HepG2 (cell line): ENCODE results near the gene SOCS1. TPM values are rescaled to one million over a fixed set of nuclear protein-coding genes. Genes with fewer than 3 reads are reported as not detected.

ENCODE experiments used
- HNF4A ChIP-seq: sonication (generic); formaldehyde crosslinking; IDR thresholded peaks from 2 replicates; pipeline ENCODE4 v1.4.0; 2020; ENCODE audit warnings: missing genetic modification reagents
- HOXA3 ChIP-seq: sonication (generic); formaldehyde crosslinking; IDR thresholded peaks from 2 replicates; pipeline ENCODE4 v1.5.0; 2020; ENCODE audit warnings: missing genetic modification reagents
- MIXL1 ChIP-seq: IDR thresholded peaks from 2 replicates; pipeline ENCODE4 v1.6.1; 2016
- NCOA2 ChIP-seq: sonication (generic); formaldehyde crosslinking; IDR thresholded peaks from 2 replicates; pipeline ENCODE4 v1.8.0; 2022; ENCODE audit warnings: inconsistent platforms
- ZNF121 ChIP-seq: sonication (generic); formaldehyde crosslinking; IDR thresholded peaks from 2 replicates; pipeline ENCODE4 v1.5.0; 2020; ENCODE audit warnings: mild to moderate bottlenecking, missing genetic modification reagents
- ZNF749 ChIP-seq: sonication (generic); formaldehyde crosslinking; IDR thresholded peaks from 2 replicates; pipeline ENCODE4 v1.8.0; 2022; ENCODE audit warnings: mild to moderate bottlenecking, missing genetic modification reagents, moderate library complexity, borderline replicate concordance
- polyA plus RNA-seq, 8 experiments: library from polyadenylated mRNA; depleted of rRNA in 3 of 8; stranded (reverse) in 7 of 8; unstranded in 1 of 8; fragments of >200 nt; fragmentation: Illumina TruSeq in 4 of 8; extraction: Trizol in 4 of 8; gene quantifications; 2 replicates each; pipeline versions ENCODE4 v1.2.1 to v1.2.3, GENCODE V29; 2011 to 2016; ENCODE audit warnings: low read depth in 4 of 8, missing spikeins in 1 of 8, mixed read lengths in 1 of 8; ENCODE audit not compliant: insufficient read depth in 1 of 8
- total RNA-seq, 5 experiments: library from RNA; depleted of rRNA; stranded (reverse); fragments of >200 nt; fragmentation: Illumina TruSeq; extraction: Trizol; gene quantifications; 2 replicates each; pipeline ENCODE4 v1.2.3, GENCODE V29; 2016; ENCODE audit warnings: low read depth in 1 of 5
- TF ChIP-seq, protein P1 (sequence below): sonication (generic); formaldehyde crosslinking; IDR thresholded peaks from 2 replicates; pipeline ENCODE4 v1.5.0; 2020; ENCODE audit warnings: mild to moderate bottlenecking, missing genetic modification reagents
- TF ChIP-seq, protein P2 (sequence below): sonication (generic); formaldehyde crosslinking; IDR thresholded peaks from 2 replicates; pipeline ENCODE4 v1.5.1; 2020; ENCODE audit warnings: mild to moderate bottlenecking, moderate library complexity, missing genetic modification reagents
- TF ChIP-seq, protein P3 (sequence below), 2 experiments: sonication (generic) in 1 of 2; formaldehyde crosslinking in 1 of 2; IDR thresholded peaks; 2 replicates each; pipeline versions ENCODE4 v1.5.1 to v1.6.1; 2011 to 2020; ENCODE audit warnings: borderline replicate concordance in 1 of 2, low read depth in 1 of 2, low read length in 1 of 2, mild to moderate bottlenecking in 1 of 2, missing genetic modification reagents in 1 of 2, moderate library complexity in 1 of 2
- TF ChIP-seq, protein P4 (sequence below): sonication (generic); formaldehyde crosslinking; IDR thresholded peaks from 2 replicates; pipeline ENCODE4 v1.4.0; 2020; ENCODE audit warnings: mild to moderate bottlenecking, missing genetic modification reagents

SOCS1 gene
- total and polyA plus RNA-seq, 2 of the 13 experiments (the other 11 are each of a cell fraction or from before 2014, with no cell fraction given), result 5.3 to 6.3 TPM

DNA sequence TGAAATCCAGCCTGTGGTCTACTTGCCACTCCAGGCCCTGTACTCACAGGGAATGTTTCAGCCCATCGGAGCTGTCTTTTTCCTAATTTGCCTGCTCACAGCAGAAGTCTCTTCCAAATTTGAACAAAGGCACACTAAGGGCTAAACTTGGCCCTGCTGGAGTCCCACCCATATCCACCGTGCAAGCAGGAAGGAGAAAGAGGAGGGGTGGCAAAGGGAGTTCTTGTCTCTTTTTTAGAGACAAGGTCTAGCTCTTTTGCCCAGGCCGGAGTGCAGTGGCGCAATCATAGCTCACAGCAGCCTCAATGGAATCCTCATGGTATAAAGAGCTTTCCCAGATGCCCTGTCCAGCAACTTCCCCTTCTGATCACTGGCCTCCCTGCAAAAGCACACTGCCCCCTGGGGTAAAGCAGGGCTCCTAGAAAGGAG lies 27.8 kb upstream of the SOCS1 start (continued):
- TF ChIP-seq, protein P1, sequence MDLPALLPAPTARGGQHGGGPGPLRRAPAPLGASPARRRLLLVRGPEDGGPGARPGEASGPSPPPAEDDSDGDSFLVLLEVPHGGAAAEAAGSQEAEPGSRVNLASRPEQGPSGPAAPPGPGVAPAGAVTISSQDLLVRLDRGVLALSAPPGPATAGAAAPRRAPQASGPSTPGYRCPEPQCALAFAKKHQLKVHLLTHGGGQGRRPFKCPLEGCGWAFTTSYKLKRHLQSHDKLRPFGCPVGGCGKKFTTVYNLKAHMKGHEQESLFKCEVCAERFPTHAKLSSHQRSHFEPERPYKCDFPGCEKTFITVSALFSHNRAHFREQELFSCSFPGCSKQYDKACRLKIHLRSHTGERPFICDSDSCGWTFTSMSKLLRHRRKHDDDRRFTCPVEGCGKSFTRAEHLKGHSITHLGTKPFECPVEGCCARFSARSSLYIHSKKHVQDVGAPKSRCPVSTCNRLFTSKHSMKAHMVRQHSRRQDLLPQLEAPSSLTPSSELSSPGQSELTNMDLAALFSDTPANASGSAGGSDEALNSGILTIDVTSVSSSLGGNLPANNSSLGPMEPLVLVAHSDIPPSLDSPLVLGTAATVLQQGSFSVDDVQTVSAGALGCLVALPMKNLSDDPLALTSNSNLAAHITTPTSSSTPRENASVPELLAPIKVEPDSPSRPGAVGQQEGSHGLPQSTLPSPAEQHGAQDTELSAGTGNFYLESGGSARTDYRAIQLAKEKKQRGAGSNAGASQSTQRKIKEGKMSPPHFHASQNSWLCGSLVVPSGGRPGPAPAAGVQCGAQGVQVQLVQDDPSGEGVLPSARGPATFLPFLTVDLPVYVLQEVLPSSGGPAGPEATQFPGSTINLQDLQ, result no peak
- TF ChIP-seq, protein P2, sequence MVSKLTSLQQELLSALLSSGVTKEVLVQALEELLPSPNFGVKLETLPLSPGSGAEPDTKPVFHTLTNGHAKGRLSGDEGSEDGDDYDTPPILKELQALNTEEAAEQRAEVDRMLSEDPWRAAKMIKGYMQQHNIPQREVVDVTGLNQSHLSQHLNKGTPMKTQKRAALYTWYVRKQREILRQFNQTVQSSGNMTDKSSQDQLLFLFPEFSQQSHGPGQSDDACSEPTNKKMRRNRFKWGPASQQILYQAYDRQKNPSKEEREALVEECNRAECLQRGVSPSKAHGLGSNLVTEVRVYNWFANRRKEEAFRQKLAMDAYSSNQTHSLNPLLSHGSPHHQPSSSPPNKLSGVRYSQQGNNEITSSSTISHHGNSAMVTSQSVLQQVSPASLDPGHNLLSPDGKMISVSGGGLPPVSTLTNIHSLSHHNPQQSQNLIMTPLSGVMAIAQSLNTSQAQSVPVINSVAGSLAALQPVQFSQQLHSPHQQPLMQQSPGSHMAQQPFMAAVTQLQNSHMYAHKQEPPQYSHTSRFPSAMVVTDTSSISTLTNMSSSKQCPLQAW, result peak; percentile 84; the same call in 1 of the 2 replicates
- peak; percentile 46; the same call in 1 of the 2 replicates for TF ChIP-seq ZNF749
- TF ChIP-seq NCOA2, result peak; percentile 45; the same call in 1 of the 2 replicates
- TF ChIP-seq MIXL1 (CRISPR knock-in tag), result peak; percentile 67
- TF ChIP-seq HOXA3 (CRISPR knock-in tag), result peak; percentile 35; the same call in 1 of the 2 replicates
- 0 out of 2 replicates have a peak, but pooled peaks have one; percentile 10 for TF ChIP-seq HNF4A (CRISPR knock-in tag)
- TF ChIP-seq, protein P3, sequence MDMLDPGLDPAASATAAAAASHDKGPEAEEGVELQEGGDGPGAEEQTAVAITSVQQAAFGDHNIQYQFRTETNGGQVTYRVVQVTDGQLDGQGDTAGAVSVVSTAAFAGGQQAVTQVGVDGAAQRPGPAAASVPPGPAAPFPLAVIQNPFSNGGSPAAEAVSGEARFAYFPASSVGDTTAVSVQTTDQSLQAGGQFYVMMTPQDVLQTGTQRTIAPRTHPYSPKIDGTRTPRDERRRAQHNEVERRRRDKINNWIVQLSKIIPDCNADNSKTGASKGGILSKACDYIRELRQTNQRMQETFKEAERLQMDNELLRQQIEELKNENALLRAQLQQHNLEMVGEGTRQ (IDR thresholded peaks at IDR 0.05; ENCODE audit: low read depth, low read length), result no peak
- TF ChIP-seq, protein P3 (CRISPR knock-in tag; IDR thresholded peaks at IDR 0.05; ENCODE audit: borderline replicate concordance), result no peak
- TF ChIP-seq, protein P4, sequence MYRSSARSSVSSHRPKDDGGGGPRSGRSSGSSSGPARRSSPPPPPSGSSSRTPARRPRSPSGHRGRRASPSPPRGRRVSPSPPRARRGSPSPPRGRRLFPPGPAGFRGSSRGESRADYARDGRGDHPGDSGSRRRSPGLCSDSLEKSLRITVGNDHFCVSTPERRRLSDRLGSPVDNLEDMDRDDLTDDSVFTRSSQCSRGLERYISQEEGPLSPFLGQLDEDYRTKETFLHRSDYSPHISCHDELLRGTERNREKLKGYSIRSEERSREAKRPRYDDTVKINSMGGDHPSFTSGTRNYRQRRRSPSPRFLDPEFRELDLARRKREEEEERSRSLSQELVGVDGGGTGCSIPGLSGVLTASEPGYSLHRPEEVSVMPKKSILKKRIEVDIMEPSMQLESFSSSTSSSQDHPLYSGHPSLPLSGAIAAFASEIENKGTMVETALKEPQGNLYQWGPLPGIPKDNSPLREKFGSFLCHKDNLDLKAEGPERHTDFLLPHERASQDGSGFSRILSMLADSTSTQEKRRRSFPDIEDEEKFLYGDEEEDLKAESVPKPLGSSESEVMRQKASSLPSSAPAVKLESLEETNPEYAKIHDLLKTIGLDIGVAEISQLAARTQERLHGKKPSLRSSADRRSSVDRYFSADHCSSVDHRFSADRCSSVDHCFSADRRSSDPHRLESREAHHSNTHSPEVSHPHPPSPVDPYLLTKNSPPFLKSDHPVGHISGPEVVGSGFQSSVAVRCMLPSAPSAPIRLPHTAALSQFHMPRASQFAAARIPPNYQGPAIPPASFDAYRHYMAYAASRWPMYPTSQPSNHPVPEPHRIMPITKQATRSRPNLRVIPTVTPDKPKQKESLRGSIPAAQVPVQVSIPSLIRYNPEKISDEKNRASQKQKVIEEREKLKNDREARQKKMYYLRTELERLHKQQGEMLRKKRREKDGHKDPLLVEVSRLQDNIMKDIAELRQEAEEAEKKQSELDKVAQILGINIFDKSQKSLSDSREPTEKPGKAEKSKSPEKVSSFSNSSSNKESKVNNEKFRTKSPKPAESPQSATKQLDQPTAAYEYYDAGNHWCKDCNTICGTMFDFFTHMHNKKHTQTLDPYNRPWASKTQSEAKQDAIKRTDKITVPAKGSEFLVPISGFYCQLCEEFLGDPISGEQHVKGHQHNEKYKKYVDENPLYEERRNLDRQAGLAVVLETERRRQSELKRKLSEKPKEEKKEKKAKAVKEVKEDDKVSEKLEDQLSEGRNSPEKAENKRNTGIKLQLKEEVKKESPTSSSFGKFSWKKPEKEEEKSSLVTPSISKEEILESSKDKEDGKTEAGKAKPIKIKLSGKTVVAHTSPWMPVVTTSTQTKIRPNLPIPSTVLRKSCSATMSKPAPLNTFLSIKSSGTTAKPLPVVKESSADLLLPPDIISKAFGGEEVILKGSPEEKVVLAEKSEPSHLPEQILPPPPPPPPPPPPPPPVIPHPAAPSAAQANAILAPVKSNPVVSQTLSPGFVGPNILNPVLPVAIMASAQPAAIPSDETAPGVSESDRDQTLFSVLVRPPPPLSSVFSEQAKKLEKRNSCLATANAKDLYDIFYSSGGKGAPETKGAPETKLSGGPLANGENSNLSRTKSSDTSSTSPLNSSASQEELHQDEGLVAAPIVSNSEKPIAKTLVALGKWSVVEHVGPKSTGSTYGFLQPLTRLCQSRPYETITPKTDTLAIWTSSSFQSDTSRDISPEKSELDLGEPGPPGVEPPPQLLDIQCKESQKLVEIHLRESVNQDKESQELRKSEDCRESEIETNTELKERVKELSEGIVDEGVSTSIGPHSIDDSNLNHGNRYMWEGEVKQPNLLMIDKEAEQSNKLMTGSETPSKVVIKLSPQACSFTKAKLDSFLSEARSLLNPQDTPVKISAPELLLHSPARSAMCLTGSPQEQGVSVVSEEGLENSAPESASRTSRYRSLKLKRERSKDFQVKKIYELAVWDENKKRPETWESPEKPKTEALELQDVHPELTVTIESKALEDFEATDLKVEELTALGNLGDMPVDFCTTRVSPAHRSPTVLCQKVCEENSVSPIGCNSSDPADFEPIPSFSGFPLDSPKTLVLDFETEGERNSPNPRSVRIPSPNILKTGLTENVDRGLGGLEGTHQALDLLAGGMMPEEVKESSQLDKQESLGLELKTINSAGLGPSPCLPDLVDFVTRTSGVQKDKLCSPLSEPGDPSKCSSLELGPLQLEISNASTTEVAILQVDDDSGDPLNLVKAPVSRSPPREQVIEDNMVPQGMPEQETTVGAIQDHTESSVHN, result peak; percentile 69; the same call in 1 of the 2 replicates
- TF ChIP-seq ZNF121 (CRISPR knock-in tag), result peak; percentile 94
